ENCODE results near the gene EBLN2. TPM values are rescaled to one million over a fixed set of nuclear protein-coding genes. Genes with fewer than 3 reads are reported as not detected.

The EBLN2 gene
- total RNA-seq = 8.3 TPM

DNA sequence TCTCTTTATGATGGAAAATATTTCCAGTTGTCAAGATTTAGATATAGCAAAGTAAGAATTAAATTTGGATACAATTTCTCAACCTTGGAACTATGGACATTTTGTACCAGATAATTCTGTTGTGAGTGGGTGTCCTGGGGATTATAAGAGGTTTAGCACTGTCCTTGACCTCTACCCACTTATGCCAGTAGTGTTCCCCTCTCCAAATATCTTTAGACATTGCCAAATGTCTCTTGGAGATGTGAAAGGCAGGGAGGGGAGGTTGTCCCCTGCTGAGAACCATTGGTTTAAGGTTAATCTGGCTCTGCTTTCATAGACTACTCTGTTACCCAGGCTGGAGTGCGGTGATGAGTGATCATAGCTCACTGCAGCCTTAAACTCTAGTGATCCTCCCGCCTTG, at the start of gene EBLN2:
Gene EBLN2, plus strand, starts transcription at position 244 of the 400 bp plus-strand sequence. CDS start 423 bp downstream, outside the sequence.
- ATAC-seq (no peak), DNase-seq (ENCODE audit: low spot score) (no peak)
- intact Hi-C loops (cut with DNase I) = no loop called here

- DNase-seq (ENCODE audit: low spot score) = no peak
- intact Hi-C loops (cut with DNase I) = no loop called here
- ATAC-seq = no peak
Measured at GRCh38 chr3:73018298-73018697, 43.2 kb upstream of the EBLN2 start.

DNA sequence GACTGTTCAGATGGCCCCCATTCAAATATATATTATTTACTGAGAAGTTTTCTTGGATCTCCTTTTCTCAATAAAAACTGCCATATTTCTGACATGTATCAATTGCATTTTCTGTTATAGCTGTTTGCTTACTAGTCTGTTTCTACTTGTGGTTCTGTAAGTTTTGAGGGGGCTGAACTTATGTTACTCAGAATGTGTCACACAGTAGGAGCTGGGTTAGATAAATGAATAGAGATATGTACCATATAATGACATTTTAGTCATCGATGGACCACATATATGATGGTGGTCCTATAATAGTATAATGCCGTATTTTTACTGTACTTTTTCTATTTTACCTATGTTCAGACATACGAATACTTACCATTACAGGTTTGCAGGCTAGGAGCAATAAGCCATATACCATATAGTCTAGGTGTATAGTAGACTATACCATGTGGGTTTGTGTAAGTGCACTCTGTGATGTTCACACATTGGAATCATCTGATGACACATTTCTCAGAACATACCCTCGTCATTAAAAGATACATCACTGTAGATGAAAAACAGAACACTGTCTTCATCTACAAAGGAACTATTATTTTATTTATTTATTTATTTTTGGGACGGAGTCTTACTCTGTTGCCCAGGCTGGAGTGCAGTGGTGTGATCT, 42.5 kb upstream of the EBLN2 start:
- intact Hi-C loops (cut with DNase I) = no loop called here
- ATAC-seq (no peak), DNase-seq (ENCODE audit: low spot score) (no peak)

DNA sequence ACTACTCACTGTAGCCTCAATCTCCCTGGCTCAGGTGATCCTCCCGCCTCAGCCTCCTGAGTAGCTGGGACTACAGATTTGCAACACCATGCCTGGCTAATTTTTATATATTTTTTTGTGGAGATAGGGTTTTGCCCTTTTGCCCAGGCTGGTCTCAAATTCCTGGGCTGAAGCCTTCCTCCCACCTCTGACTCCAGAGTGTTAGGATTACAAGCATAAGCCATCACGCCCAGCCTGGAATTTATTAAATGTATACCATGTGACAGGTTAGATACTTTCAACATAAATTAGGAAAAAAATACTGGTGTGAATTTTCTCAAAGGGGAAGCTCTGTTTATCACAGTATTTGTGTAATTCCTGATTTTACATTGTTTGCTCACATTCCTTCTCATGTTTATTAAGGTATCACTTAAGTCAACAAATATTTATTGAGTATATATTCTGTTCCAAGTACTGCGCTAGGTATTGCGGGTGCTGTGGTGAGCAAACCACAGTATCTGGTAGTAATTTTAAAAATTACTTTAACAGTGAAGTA, 40.1 kb upstream of the EBLN2 start:
- DNase-seq (ENCODE audit: low spot score) (no peak), ATAC-seq (no peak)
- intact Hi-C loops (cut with DNase I) = no loop called here

- DNase-seq (ENCODE audit: low spot score) (no peak), ATAC-seq (no peak)
- intact Hi-C loops (cut with DNase I) = no loop called here
Measured at GRCh38 chr3:73024836-73025235, 36.6 kb upstream of the EBLN2 start.

GRCh38 chr3:73026111-73026759, 35.2 kb upstream of the EBLN2 start:
- DNase-seq (ENCODE audit: low spot score) = no peak
- no peak for ATAC-seq
- intact Hi-C loops (cut with DNase I) = no loop called here

- no peak for DNase-seq (ENCODE audit: low spot score)
- no peak for ATAC-seq
- intact Hi-C loops (cut with DNase I) = no loop called here
Measured at GRCh38 chr3:73026760-73027113, 34.7 kb upstream of the EBLN2 start.

GRCh38 chr3:73028803-73029202, 32.7 kb upstream of the EBLN2 start:
- no peak for DNase-seq (ENCODE audit: low spot score)
- intact Hi-C loops (cut with DNase I) = no loop called here
- no peak for ATAC-seq

DNA sequence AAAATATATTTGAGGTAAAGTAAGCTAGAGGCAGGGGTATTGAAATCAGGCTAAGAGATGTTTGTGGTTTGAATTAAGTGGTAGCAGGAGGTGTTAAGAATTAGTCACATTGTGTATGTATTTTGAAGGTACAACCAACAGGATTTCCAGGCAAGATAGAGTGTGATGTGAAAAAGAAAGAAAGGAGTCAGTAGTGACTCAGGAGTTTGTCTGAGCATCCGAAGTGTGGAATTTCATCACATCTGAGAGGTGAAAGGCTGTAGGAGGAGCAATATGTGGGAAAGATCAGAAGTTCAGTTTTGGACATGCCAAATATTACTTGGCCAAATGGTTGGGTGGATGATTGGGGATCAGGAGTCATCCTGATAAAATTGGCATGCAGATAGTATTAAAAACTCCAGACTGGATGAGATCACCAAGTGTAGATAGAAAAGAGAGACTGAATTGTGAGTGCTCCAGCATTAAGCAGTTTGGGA, 32.1 kb upstream of the EBLN2 start:
- ATAC-seq (peak; percentile 73), DNase-seq (ENCODE audit: low spot score) (no peak)
- intact Hi-C loops (cut with DNase I) = no loop called here

- DNase-seq (ENCODE audit: low spot score) = no peak
- no peak for ATAC-seq
- intact Hi-C loops (cut with DNase I) = no loop called here
Measured at GRCh38 chr3:73030073-73030597, 31.3 kb upstream of the EBLN2 start.

DNA sequence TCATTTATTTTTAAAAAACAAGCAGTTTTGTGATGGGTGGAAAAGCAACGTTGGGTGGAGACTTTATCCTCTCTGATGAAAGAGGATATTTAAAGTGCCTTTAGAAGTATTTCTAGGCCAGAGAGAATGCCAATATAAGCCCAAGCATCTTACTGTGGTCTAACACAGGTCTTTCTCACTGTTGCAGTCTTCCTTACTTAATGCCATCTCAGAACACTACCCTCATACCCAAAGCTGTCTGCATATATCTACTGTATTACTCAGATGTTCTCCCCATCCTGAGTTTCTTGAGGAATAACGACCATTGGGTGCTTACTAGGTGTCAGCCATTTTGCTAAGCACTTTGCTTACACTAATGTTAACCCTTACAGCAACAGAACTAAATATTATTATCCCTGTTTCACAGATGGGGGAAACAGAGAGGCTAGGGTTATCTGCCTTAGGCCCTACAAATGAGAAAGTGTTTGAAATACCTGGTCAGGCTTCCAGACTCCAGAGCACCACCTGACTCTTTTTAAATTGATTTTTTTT, 29.8 kb upstream of the EBLN2 start:
- no peak for DNase-seq (ENCODE audit: low spot score)
- no peak for ATAC-seq
- intact Hi-C loops (cut with DNase I) = no loop called here

DNA sequence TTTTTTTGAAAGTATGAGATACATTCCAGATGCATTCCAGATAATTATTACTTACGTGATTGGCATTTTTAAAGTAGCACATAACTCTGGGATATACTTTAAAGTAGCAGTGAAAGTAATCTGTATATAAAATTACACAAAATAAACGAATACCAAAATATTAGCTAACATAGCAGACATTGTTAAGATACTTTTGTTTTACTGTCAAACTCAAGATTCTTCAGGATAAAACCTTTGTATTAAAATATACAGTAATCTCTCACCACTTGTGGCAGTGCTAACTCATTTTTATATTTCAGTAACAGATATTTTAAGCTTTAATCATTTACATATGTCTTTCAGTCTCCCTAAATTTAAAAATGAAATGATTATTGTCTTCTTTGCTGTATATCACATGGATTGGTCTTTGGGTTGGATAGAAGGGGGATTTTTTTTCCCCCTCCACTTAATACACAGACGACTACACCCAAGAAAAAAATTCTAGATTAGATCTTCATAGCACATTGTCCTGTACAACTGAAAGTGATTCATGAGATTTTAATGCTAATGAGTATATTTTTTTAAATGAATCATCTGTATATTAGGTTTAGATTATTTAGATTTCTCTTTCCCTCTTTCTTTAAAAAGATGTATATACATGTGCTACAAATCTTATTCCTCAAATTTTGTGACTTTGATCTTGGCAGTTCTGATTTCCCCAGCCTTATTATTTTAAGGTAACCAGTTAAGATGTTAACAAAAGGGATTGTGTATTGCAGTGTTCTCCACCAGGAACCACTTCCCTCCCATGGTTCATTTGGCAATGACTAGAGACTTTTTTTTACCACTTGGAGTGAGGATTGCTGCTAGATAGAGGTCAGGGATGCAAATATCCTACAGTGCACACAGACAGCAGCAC, 24.5 kb upstream of the EBLN2 start:
- ATAC-seq (no peak), DNase-seq (ENCODE audit: low spot score) (no peak)
- intact Hi-C loops (cut with DNase I) = no loop called here

DNA sequence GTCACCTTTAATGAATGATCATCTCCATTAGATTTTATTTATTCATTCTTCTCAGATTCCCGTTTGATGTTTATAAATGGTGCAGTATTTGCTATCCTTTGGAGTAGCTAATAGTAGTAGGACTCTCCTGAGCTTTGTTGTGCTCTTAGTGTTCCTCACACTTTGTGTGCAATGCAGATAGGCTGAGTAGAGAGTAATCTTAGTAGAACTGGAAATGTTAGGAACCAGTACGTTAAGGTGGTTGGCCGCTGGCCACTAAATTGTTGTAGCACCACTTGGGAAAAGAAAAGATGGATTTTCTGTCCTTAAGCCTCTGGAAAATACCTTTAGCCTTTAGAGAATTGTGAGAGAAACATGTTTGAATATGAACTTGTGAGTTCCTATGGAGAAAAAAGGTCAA, 19.9 kb upstream of the EBLN2 start:
- DNase-seq (ENCODE audit: low spot score) (no peak), ATAC-seq (no peak)
- intact Hi-C loops (cut with DNase I) = no loop called here

DNA sequence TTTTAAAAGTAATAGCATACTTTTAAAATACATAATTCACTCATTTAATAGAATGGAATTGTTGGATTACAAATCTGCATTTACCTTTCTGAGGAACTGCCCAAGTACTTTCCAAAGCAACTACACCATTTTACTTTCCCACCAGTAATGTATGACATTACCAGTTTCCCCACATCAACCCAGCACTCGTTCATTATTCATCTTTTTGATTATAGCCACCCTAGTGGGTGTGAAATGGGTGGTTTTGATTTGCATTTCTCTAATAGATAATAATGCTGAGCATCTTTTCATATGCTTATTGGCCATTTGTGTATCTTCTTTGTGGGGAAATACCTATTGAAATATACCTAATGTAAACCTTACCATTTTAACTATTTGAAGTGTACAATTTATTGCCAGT, 18.0 kb upstream of the EBLN2 start:
- DNase-seq (ENCODE audit: low spot score) (no peak), ATAC-seq (no peak)
- intact Hi-C loops (cut with DNase I) = no loop called here

- no peak for ATAC-seq
- intact Hi-C loops (cut with DNase I) = no loop called here
Measured at GRCh38 chr3:73045391-73045790, 16.1 kb upstream of the EBLN2 start.

DNA sequence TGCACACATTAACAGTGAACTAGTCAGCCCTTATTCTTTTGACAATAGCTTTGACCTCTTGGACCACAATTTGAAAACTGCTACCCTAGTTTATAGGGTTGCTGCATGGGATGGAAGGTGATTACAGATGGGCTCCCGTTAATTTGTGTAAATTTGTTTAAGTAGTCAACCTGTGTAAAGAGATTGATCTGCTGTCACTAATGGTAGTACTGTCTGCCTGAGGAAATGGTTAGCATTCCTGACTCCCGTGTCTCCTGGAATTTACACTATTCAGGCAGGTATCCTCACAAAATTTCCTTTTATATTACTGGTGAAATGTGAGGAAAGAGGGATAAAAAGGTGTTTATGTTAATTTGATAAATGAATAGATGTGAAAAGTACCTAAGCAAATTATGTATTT, 15.3 kb upstream of the EBLN2 start:
- intact Hi-C loops (cut with DNase I) = no loop called here
- no peak for DNase-seq (ENCODE audit: low spot score)
- no peak for ATAC-seq

More at GRCh38 chr3:73045391-73045790, 16.1 kb upstream of the EBLN2 start:
- DNase-seq (ENCODE audit: low spot score) = no peak

DNA sequence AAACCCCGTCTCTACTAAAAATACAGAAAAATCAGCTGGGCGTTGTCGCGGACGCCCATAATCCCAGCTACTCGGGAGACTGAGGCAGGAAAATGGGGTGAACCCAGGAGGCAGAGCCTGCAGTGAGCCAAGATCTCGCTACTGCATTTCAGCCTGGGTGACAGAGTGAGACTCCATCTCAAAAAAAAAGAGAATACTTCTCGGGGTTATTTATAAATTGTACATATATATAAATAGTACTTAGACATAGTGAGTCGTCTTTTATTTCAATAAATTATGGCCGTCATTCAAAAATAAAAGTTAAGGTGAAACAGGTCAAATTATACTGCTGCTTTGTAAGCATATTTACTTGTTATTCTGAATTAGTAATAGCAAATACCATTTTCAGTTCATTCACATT, 12.1 kb upstream of the EBLN2 start:
- no peak for DNase-seq (ENCODE audit: low spot score)
- no peak for ATAC-seq
- intact Hi-C loops (cut with DNase I) = no loop called here

GRCh38 chr3:73052857-73053256, 8.6 kb upstream of the EBLN2 start:
- ATAC-seq (no peak), DNase-seq (ENCODE audit: low spot score) (no peak)
- intact Hi-C loops (cut with DNase I) = loop anchor here (10.0 kb wide), 1 partner anchor 118 kb away; no protein-coding TSS in a partner anchor

DNA sequence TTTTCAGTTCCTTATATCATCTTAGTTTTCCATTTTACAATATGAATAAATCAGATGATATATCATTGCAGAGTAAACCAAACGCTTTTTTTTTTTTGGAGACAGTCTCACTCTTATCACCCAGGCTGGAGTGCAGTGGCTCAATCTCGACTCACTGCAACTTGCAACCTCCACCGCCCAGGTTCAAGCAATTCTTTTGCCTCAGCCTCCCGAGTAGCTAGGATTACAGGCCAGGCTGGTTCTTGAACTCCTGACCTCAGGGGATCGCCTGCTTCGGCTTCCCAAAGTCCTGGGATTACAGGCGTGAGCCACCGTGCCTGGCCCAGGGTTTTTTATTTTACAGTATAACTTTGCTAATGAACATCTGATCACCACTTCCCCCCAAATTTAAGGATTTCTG, 5.9 kb upstream of the EBLN2 start:
- DNase-seq (ENCODE audit: low spot score) (no peak), ATAC-seq (no peak)
- intact Hi-C loops (cut with DNase I) = loop anchor here (5.0 to 10.0 kb wide), 2 partner anchors 53 to 121 kb away; no protein-coding TSS in a partner anchor
